Loucy (cell line): ENCODE measurements around the gene PTPN2.

ENCODE experiments used
- H2AFZ ChIP-seq: fragments of 200-600 bp; sonication (generic); 2 replicates; pipeline ENCODE4 v1.6.0; 2016; ENCODE audit warnings: antibody characterized with exemption, mild to moderate bottlenecking, low read length, moderate library complexity
- H3F3A ChIP-seq: fragments of 200-600 bp; 2 replicates; pipeline ENCODE4 v1.6.0; 2016; ENCODE audit warnings: antibody characterized with exemption, low read depth, mild to moderate bottlenecking
- H3K27me3 ChIP-seq: fragments of 200-600 bp; sonication (generic); 2 replicates; pipeline ENCODE4 v1.6.1; 2014; ENCODE audit warnings: low read length, mild to moderate bottlenecking; ENCODE audit not compliant: insufficient read depth, poor library complexity, severe bottlenecking
- H3K36me3 ChIP-seq: fragments of 200-600 bp; sonication (generic); 2 replicates; pipeline ENCODE4 v1.6.1; 2016; ENCODE audit warnings: low read length; ENCODE audit not compliant: insufficient read depth
- H3K4me1 ChIP-seq: fragments of 200-600 bp; sonication (generic); 2 replicates; pipeline ENCODE4 v1.5.1; 2014; ENCODE audit warnings: low read length, mild to moderate bottlenecking; ENCODE audit not compliant: insufficient read depth, poor library complexity, severe bottlenecking
- H3K4me2 ChIP-seq: fragments of 200-600 bp; sonication (generic); 2 replicates; pipeline ENCODE4 v1.6.0; 2014; ENCODE audit warnings: antibody characterized with exemption, low read length, low read depth, mild to moderate bottlenecking; ENCODE audit not compliant: poor library complexity, severe bottlenecking
- H3K4me3 ChIP-seq: fragments of 200-600 bp; sonication (generic); 2 replicates; pipeline ENCODE4 v1.5.1; 2014; ENCODE audit warnings: low read length, mild to moderate bottlenecking, mixed read lengths; ENCODE audit not compliant: poor library complexity, severe bottlenecking
- H3K79me2 ChIP-seq: fragments of 200-600 bp; sonication (generic); 2 replicates; pipeline ENCODE4 v1.6.1; 2014; ENCODE audit warnings: low read length; ENCODE audit not compliant: insufficient read depth
- H3K9ac ChIP-seq: fragments of 200-600 bp; sonication (generic); 2 replicates; pipeline ENCODE4 v1.6.0; 2014; ENCODE audit warnings: mild to moderate bottlenecking, low read depth, low read length, moderate library complexity; ENCODE audit not compliant: poor library complexity, severe bottlenecking
- H3K9me2 ChIP-seq: fragments of 200-600 bp; sonication (generic); replicated peaks from 2 replicates; pipeline ENCODE4 v1.6.1; 2016; ENCODE audit warnings: low read depth, low read length, mixed read lengths
- H3K9me3 ChIP-seq: fragments of 200-600 bp; sonication (generic); 2 replicates; pipeline ENCODE4 v1.6.1; 2014; ENCODE audit warnings: mild to moderate bottlenecking, antibody characterized with exemption, low read length, low read depth; ENCODE audit not compliant: insufficient read depth
- H4K20me1 ChIP-seq: fragments of 200-600 bp; sonication (generic); 2 replicates; pipeline ENCODE4 v1.6.0; 2014; ENCODE audit warnings: antibody characterized with exemption, low read length, mild to moderate bottlenecking; ENCODE audit not compliant: insufficient read depth, poor library complexity, severe bottlenecking
- EZH2phosphoT487 ChIP-seq: fragments of 200-600 bp; IDR thresholded peaks from 2 replicates; pipeline ENCODE4 v1.6.1; 2018; ENCODE audit warnings: antibody characterized with exemption, mild to moderate bottlenecking, moderate library complexity, borderline replicate concordance
- TF ChIP-seq, protein P1 (sequence below): fragments of 200-600 bp; sonication (generic); conservative IDR thresholded peaks from 2 replicates; pipeline ENCODE4 v1.5.1; 2014; ENCODE audit warnings: mild to moderate bottlenecking, antibody characterized with exemption, low read length

PTPN2 gene

DNA sequence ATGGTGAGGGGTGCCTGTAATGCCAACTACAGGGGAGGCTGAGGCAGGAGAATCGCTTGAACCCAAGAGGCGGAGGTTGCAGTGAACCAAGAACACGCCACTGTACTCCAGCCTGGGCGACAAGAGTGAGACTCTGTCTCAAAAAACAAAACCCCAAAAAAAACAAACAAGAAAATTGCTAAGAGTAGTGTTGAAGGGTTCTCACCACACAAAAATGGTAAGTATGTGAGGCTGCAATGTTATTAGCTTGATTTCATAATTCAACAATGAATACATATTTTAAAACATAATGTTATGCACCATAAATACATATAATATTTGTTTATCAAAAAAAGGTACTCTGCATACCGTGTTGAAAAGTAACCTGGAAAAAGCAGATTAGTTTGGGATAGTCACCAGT is 135.4 kb downstream of the PTPN2 start:
- no peak overlapping the region for H3K4me2 ChIP-seq

DNA sequence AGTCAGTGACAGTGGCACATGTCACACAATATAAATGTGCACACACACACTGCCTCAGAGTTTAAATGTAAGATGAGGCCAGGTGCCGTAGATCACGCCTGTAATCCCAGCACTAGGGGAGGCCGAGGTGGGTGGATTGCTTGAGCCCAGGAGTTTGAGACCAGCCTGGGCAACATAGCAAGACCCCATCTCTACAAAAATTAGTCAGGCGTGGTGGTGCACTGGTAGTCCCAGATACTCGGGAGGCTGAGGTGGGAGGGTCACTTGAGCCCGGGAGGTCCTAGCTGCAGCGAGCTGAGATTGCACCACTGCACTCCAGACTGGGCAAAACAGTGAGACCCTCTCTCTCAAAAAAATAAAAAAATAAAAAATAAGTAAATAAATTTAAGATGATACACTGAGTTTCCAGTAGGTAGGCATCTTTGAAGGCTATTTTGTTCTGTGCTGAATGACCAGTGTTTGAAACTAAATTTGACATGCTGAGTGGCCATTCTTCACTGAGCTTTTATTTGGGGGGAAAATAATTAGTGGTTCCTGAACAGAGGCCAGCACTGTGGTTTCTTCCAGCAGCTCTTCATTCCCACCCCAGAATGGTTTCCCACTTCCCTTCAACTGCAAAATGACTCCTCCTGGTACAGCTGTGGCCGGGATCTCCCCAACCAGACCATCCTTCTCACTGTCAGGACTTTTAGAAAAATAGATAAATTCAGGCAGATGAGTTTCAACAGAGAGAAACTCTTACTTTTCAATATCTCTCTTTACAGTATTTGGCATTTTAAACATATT is 136.3 kb downstream of the PTPN2 start:
- peaks cover 21% of the 10 kb centered on the region for H3K4me1 ChIP-seq
- no peaks in the 10 kb centered on the region for H3K79me2 ChIP-seq
- H4K20me1 ChIP-seq: no peaks in the 10 kb centered on the region
- TF ChIP-seq EZH2phosphoT487: no peak
- TF ChIP-seq, protein P1, sequence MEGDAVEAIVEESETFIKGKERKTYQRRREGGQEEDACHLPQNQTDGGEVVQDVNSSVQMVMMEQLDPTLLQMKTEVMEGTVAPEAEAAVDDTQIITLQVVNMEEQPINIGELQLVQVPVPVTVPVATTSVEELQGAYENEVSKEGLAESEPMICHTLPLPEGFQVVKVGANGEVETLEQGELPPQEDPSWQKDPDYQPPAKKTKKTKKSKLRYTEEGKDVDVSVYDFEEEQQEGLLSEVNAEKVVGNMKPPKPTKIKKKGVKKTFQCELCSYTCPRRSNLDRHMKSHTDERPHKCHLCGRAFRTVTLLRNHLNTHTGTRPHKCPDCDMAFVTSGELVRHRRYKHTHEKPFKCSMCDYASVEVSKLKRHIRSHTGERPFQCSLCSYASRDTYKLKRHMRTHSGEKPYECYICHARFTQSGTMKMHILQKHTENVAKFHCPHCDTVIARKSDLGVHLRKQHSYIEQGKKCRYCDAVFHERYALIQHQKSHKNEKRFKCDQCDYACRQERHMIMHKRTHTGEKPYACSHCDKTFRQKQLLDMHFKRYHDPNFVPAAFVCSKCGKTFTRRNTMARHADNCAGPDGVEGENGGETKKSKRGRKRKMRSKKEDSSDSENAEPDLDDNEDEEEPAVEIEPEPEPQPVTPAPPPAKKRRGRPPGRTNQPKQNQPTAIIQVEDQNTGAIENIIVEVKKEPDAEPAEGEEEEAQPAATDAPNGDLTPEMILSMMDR: no peak
- H3K27me3 ChIP-seq: no peaks in the 10 kb centered on the region
- H3K4me3 ChIP-seq: no peak overlapping the region
- H3K4me2 ChIP-seq: no peak overlapping the region
- no peaks in the 10 kb centered on the region for H3F3A ChIP-seq
- H3K9ac ChIP-seq: no peak overlapping the region
- H3K9me2 ChIP-seq: no peaks in the 10 kb centered on the region
- no peaks in the 10 kb centered on the region for H3K36me3 ChIP-seq
- H3K9me3 ChIP-seq: no peaks in the 10 kb centered on the region
- no peak overlapping the region for H2AFZ ChIP-seq

More for the DNA sequence above, 135.4 kb downstream of the PTPN2 start:
- Histone ChIP-seq H3K36me3 (no peaks in the 10 kb centered on the region), H3F3A (no peaks in the 10 kb centered on the region), H3K9me3 (no peaks in the 10 kb centered on the region), H3K4me1 (peaks cover 21% of the 10 kb centered on the region), H3K79me2 (no peaks in the 10 kb centered on the region), H3K4me3 (no peak overlapping the region), H3K9ac (no peak overlapping the region), H3K27me3 (no peaks in the 10 kb centered on the region), H4K20me1 (no peaks in the 10 kb centered on the region), H3K9me2 (no peaks in the 10 kb centered on the region), H2AFZ (no peak overlapping the region)
- no peak for TF ChIP-seq EZH2phosphoT487
- TF ChIP-seq, protein P1: no peak

DNA sequence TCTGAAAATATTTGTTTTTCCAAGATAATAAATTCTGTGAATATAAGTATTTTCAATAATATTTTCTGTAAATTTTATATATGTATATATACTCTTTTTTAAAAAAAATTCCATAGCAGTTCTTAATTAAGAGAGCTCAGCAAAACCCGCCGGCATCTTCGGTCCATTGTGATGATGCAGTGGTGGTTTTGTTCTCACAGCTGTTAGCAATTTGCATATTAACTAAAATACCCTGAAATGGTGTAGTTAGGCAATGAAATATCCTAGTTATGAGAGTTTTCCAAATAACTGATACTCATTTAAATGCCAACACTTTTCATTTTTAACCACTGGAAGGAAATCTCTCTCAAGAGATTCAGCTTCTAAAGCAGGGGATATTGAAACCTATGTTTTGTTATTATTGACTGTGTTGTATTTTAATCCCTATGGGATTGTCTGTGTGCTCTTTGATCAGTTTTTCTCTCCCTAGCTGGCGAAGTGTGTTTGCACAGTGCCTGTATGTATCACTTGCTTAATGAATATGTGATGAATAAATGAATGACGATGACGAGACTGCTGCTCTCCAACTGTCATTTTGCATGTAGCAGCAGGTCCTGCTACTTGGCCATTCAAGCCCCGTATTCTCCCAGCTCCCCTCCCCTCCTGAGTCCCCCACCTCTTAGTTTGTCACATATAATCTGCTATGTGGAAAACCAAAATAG is 138.8 kb downstream of the PTPN2 start:
- TF ChIP-seq, protein P1: no peak
- no peak for TF ChIP-seq EZH2phosphoT487
- no peaks in the 10 kb centered on the region for H3K79me2 ChIP-seq
- no peaks in the 10 kb centered on the region for H4K20me1 ChIP-seq
- H3K9ac ChIP-seq: no peak overlapping the region
- H3K9me2 ChIP-seq: no peaks in the 10 kb centered on the region
- H3K27me3 ChIP-seq: no peaks in the 10 kb centered on the region
- no peak overlapping the region for H3K4me2 ChIP-seq
- no peaks in the 10 kb centered on the region for H3K9me3 ChIP-seq
- H3K4me1 ChIP-seq: peaks cover 11% of the 10 kb centered on the region
- no peaks in the 10 kb centered on the region for H3K36me3 ChIP-seq
- no peaks in the 10 kb centered on the region for H3F3A ChIP-seq
- no peak overlapping the region for H2AFZ ChIP-seq
- no peak overlapping the region for H3K4me3 ChIP-seq
